DND-41 (cell line): Measurements from ENCODE around the gene RNF150.

ENCODE experiments used
- ATAC-seq: fragments of 200-7000 bp; cut with Tn5 transposase; 3 replicates; pipeline ENCODE4 v1.9.1; 2021; ENCODE audit warnings: low read depth; ENCODE audit not compliant: insufficient read depth
- DNase-seq: peaks from one replicate; pipeline ENCODE4 v3.0.0-alpha.2; 2020
- H2AFZ ChIP-seq: 2 replicates; pipeline ENCODE4 v1.6.0; 2012; ENCODE audit warnings: low read depth, low read length
- H3K27ac ChIP-seq: 2 replicates; pipeline ENCODE4 v1.5.1; 2012; ENCODE audit warnings: low read length, inconsistent platforms
- H3K27me3 ChIP-seq: fragments of 200-600 bp; sonication (generic); 2 replicates; pipeline ENCODE4 v1.6.0; 2012; ENCODE audit warnings: low read length, mild to moderate bottlenecking, inconsistent platforms; ENCODE audit not compliant: insufficient read depth, poor library complexity
- H3K36me3 ChIP-seq: 2 replicates; pipeline ENCODE4 v1.5.1; 2012; ENCODE audit warnings: low read length, inconsistent platforms; ENCODE audit not compliant: insufficient read depth
- H3K4me1 ChIP-seq: 2 replicates; pipeline ENCODE4 v1.5.1; 2012; ENCODE audit warnings: mild to moderate bottlenecking, low read length; ENCODE audit not compliant: insufficient read depth
- H3K4me2 ChIP-seq: 2 replicates; pipeline ENCODE4 v1.6.0; 2012; ENCODE audit warnings: mild to moderate bottlenecking, moderate library complexity, low read length, inconsistent platforms; ENCODE audit not compliant: insufficient read depth
- H3K4me3 ChIP-seq, 2 experiments: fragments of 200-600 bp in 1 of 2; shearing (Covaris generic) in 1 of 2; 2 replicates each; pipeline ENCODE4 v1.5.1; 2012 to 2016; ENCODE audit warnings: inconsistent platforms in 2 of 2, low read length in 2 of 2, mild to moderate bottlenecking in 2 of 2, low read depth in 1 of 2, moderate library complexity in 1 of 2
- H3K79me2 ChIP-seq: 2 replicates; pipeline ENCODE4 v1.6.0; 2012; ENCODE audit warnings: low read length, inconsistent platforms; ENCODE audit not compliant: insufficient read depth
- H3K9ac ChIP-seq: 2 replicates; pipeline ENCODE4 v1.6.0; 2012; ENCODE audit warnings: low read depth, mild to moderate bottlenecking, inconsistent platforms, low read length, moderate library complexity
- H3K9me3 ChIP-seq: 2 replicates; pipeline ENCODE4 v1.5.1; 2012; ENCODE audit warnings: low read length, moderate library complexity, mild to moderate bottlenecking, inconsistent platforms; ENCODE audit not compliant: insufficient read depth, severe bottlenecking
- H4K20me1 ChIP-seq: 2 replicates; pipeline ENCODE4 v1.6.0; 2012; ENCODE audit warnings: low read length; ENCODE audit not compliant: insufficient read depth
- EZH2 ChIP-seq: IDR thresholded peaks from 3 replicates; pipeline ENCODE4 v1.6.1; 2012; ENCODE audit warnings: borderline replicate concordance, low read depth, mild to moderate bottlenecking, moderate library complexity, low read length, inconsistent platforms; ENCODE audit not compliant: severe bottlenecking
- TF ChIP-seq, protein P1 (sequence below): IDR thresholded peaks from 2 replicates; pipeline ENCODE4 v1.5.1; 2012; ENCODE audit warnings: borderline replicate concordance, low read length, moderate library complexity, mild to moderate bottlenecking; ENCODE audit not compliant: poor library complexity, severe bottlenecking; ENCODE audit errors: extremely low read depth

RNF150 gene

GRCh38 chr4:141006242-141006802 lies 126.9 kb downstream of the RNF150 start:
- H4K20me1 ChIP-seq, result no peaks in the 10 kb centered on the region
- TF ChIP-seq, protein P1, sequence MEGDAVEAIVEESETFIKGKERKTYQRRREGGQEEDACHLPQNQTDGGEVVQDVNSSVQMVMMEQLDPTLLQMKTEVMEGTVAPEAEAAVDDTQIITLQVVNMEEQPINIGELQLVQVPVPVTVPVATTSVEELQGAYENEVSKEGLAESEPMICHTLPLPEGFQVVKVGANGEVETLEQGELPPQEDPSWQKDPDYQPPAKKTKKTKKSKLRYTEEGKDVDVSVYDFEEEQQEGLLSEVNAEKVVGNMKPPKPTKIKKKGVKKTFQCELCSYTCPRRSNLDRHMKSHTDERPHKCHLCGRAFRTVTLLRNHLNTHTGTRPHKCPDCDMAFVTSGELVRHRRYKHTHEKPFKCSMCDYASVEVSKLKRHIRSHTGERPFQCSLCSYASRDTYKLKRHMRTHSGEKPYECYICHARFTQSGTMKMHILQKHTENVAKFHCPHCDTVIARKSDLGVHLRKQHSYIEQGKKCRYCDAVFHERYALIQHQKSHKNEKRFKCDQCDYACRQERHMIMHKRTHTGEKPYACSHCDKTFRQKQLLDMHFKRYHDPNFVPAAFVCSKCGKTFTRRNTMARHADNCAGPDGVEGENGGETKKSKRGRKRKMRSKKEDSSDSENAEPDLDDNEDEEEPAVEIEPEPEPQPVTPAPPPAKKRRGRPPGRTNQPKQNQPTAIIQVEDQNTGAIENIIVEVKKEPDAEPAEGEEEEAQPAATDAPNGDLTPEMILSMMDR, result no peak
- TF ChIP-seq EZH2, result no peak
- no peaks in the 10 kb centered on the region for H3K36me3 ChIP-seq
- H3K79me2 ChIP-seq, result no peaks in the 10 kb centered on the region
- H3K27me3 ChIP-seq, result no peaks in the 10 kb centered on the region
- H3K4me2 ChIP-seq, result no peak overlapping the region
- no peak for ATAC-seq
- H3K4me3 ChIP-seq, result no peak overlapping the region
- no peak overlapping the region for H3K27ac ChIP-seq
- H3K9ac ChIP-seq, result no peak overlapping the region
- H3K9me3 ChIP-seq, result no peaks in the 10 kb centered on the region
- no peak overlapping the region for H2AFZ ChIP-seq
- H3K4me1 ChIP-seq, result no peaks in the 10 kb centered on the region
- no peak for DNase-seq

GRCh38 chr4:141004823-141005222 lies 128.4 kb downstream of the RNF150 start:
- no peaks in the 10 kb centered on the region for H3K27me3 ChIP-seq
- TF ChIP-seq EZH2, result no peak
- TF ChIP-seq, protein P1, result no peak
- H3K27ac ChIP-seq, result no peak overlapping the region
- no peak overlapping the region for H2AFZ ChIP-seq
- no peak overlapping the region for H3K9ac ChIP-seq
- no peak for ATAC-seq
- H3K9me3 ChIP-seq, result no peaks in the 10 kb centered on the region
- DNase-seq, result no peak
- H4K20me1 ChIP-seq, result no peaks in the 10 kb centered on the region
- no peak overlapping the region for H3K4me2 ChIP-seq
- H3K4me3 ChIP-seq, result no peak overlapping the region
- no peaks in the 10 kb centered on the region for H3K79me2 ChIP-seq
- H3K36me3 ChIP-seq, result no peaks in the 10 kb centered on the region
- H3K4me1 ChIP-seq, result no peaks in the 10 kb centered on the region

GRCh38 chr4:141003193-141003592 lies 130.1 kb downstream of the RNF150 start:
- H3K27ac ChIP-seq, result no peak overlapping the region
- H2AFZ ChIP-seq, result no peak overlapping the region
- H3K9me3 ChIP-seq, result no peaks in the 10 kb centered on the region
- no peaks in the 10 kb centered on the region for H4K20me1 ChIP-seq
- H3K4me1 ChIP-seq, result no peaks in the 10 kb centered on the region
- no peak overlapping the region for H3K4me3 ChIP-seq
- no peaks in the 10 kb centered on the region for H3K27me3 ChIP-seq
- no peak for TF ChIP-seq EZH2
- TF ChIP-seq, protein P1, result no peak
- ATAC-seq (no peak), DNase-seq (no peak)
- no peak overlapping the region for H3K9ac ChIP-seq
- H3K79me2 ChIP-seq, result no peaks in the 10 kb centered on the region
- H3K4me2 ChIP-seq, result no peak overlapping the region
- H3K36me3 ChIP-seq, result no peaks in the 10 kb centered on the region

- no peak for DNase-seq
- no peak for TF ChIP-seq EZH2
- TF ChIP-seq, protein P1, result no peak
- H3K4me3 ChIP-seq, result no peak overlapping the region
- no peaks in the 10 kb centered on the region for H4K20me1 ChIP-seq
- no peaks in the 10 kb centered on the region for H3K79me2 ChIP-seq
- no peak overlapping the region for H2AFZ ChIP-seq
- no peaks in the 10 kb centered on the region for H3K4me1 ChIP-seq
- no peaks in the 10 kb centered on the region for H3K9me3 ChIP-seq
- H3K27ac ChIP-seq, result no peak overlapping the region
- H3K4me2 ChIP-seq, result no peak overlapping the region
- ATAC-seq, result no peak
- H3K36me3 ChIP-seq, result no peaks in the 10 kb centered on the region
- H3K27me3 ChIP-seq, result no peaks in the 10 kb centered on the region
- H3K9ac ChIP-seq, result no peak overlapping the region
These were observed 130.9 kb downstream of the RNF150 start for GRCh38 chr4:141002323-141002805.
